Measurements from ENCODE around the gene ADAMTS14. TPM values are rescaled to one million over a fixed set of nuclear protein-coding genes. Genes with fewer than 3 reads are reported as not detected.

Gene ADAMTS14
- total RNA-seq, 1 donor = 0.86 TPM

DNA sequence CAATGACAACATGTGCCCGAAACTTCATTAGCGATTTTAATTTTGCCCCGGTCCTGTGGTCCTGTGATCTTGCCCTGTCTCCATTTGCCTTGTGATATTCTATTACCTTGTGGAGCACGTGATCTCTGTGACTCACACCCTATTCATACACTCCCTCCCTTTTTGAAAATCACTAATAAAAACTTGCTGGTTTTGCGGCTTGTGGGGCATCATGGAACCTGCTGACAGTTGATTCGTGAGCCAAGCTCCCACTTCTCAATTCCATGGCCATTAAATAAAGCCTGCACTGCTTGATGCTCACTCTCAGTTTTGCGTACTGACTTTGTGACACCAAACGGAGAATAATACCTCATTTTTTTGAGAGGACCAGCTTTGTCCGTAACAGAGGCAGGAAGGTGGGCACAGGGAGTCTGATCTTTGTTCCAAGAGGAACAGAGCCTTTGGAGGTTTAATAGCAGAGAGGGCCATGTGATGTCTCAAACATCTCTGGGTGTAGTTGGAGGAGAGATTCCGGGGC, 3.8 kb upstream of the ADAMTS14 start:
- H3K4me3 ChIP-seq (ENCODE audit: low read depth, low read length) = no peak overlapping the region
- TF ChIP-seq CTCF (IDR thresholded peaks at IDR 0.05; ENCODE audit: insufficient read depth, low read depth, low read length) = no peak
- peak; percentile 28 for DNase-seq (ENCODE audit: low read depth)

DNA sequence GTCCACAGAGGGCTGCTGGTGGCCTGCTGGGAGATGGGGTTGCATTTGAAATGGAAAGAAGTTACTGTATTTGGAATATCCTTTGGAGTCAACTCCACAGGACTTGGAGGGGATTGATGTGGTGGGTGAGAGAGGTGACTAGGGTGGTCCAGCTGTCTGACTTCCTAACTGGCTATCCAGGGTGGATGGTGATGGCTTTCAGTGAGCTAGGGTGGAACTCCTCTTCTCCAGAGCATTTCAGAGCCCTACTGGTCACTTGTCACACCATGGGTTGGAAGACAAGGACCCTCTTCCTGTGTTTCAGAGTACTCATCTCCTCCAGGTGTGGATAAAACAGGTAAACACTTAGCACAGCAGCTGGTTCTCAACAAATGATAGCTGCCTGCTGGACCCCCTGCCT, 3.3 kb upstream of the ADAMTS14 start:
- no peak overlapping the region for H3K4me3 ChIP-seq (ENCODE audit: low read depth, low read length)
- TF ChIP-seq CTCF (IDR thresholded peaks at IDR 0.05; ENCODE audit: insufficient read depth, low read depth, low read length) = no peak
- DNase-seq (ENCODE audit: low read depth) = no peak

- TF ChIP-seq CTCF (IDR thresholded peaks at IDR 0.05; ENCODE audit: insufficient read depth, low read depth, low read length) = no peak
- no peak overlapping the region for H3K4me3 ChIP-seq (ENCODE audit: low read depth, low read length)
- DNase-seq (ENCODE audit: low read depth) = no peak
Measured at GRCh38 chr10:70669732-70670317, 2.5 kb upstream of the ADAMTS14 start.

DNA sequence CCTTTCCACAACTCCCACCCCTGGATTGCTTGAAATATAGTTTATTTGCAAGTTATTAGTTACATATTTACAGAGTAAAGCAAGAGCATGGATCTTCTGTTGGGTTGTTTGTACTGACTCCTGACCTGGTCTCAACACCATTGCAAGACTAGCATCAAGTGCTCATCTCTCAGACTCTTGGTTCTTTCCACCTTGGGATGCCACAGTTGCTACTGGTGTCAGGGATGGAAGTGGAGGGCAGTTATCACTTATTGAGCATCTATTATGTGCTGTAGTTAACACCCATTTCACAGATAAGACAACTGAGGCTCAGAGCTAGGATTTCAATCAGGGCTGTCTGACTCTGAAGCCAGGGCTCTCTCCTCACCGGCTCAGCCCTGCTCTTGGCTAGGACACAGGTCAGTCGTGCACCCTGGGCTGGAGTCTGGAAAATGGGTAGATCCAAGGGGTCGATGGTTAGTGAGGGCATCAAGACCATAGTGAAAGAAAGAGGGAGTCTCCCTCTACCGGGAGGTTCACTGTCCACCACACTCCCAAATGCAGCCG, 614 bp upstream of the ADAMTS14 start:
- no peak for DNase-seq (ENCODE audit: low read depth)
- peak; percentile 28 for TF ChIP-seq CTCF (IDR thresholded peaks at IDR 0.05; ENCODE audit: insufficient read depth, low read depth, low read length)

GRCh38 chr10:70673043-70673928, 980 bp downstream of the ADAMTS14 start:
- H3K4me3 ChIP-seq (ENCODE audit: low read depth, low read length) = peak overlapping the region; percentile 36
- TF ChIP-seq CTCF (IDR thresholded peaks at IDR 0.05; ENCODE audit: insufficient read depth, low read depth, low read length) = no peak
- peak; percentile 68 for DNase-seq (ENCODE audit: low read depth)

More for the DNA sequence above, 614 bp upstream of the ADAMTS14 start:
- peak overlapping the region; percentile 63 for H3K4me3 ChIP-seq (ENCODE audit: low read depth, low read length)

DNA sequence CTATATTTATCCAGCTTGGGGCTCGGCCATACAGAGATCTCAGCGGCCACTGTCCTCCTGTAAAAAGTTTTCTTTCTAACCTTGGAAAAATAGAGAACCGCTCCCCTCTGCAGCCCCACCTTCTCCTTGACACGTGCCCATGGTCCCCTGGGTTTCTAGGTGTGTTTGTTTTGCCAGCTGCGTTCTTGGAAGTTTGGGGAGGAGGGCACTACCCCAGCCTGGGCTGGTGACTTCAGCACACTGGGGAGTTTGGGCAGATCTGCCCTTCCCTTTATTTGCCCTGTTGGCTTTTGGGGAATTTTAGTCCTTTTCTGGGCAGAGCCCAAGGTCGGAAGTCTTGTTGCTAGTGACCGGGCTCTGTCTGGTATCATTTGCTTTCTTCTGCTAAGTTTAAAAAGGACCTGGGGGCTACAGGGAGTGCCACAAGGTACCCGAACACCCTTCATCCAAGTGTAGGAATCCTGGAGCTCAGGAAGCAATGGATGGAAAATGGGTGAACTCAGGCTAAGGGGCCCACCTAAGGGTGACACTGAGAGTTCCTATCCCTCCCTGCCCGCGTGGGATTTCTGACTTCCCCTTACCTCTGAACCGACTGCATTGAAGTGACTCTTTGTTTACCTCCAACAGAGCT, 1.7 kb downstream of the ADAMTS14 start:
- DNase-seq (ENCODE audit: low read depth) = no peak
- H3K4me3 ChIP-seq (ENCODE audit: low read depth, low read length) = no peak overlapping the region
- no peak for TF ChIP-seq CTCF (IDR thresholded peaks at IDR 0.05; ENCODE audit: insufficient read depth, low read depth, low read length)

Measured in fibroblast of villous mesenchyme (primary cell).